ENCODE results near the gene PHLDA1.

PHLDA1 gene

GRCh38 chr12:76031414-76032042 is at the start of gene PHLDA1:
Gene PHLDA1, minus strand, starts transcription at chr12:76031776.
- peak; percentile 90 for FAIRE-seq
- DNase-seq (ENCODE audit: extremely low spot score, insufficient read length, low read depth), result peak; percentile 84

DNA sequence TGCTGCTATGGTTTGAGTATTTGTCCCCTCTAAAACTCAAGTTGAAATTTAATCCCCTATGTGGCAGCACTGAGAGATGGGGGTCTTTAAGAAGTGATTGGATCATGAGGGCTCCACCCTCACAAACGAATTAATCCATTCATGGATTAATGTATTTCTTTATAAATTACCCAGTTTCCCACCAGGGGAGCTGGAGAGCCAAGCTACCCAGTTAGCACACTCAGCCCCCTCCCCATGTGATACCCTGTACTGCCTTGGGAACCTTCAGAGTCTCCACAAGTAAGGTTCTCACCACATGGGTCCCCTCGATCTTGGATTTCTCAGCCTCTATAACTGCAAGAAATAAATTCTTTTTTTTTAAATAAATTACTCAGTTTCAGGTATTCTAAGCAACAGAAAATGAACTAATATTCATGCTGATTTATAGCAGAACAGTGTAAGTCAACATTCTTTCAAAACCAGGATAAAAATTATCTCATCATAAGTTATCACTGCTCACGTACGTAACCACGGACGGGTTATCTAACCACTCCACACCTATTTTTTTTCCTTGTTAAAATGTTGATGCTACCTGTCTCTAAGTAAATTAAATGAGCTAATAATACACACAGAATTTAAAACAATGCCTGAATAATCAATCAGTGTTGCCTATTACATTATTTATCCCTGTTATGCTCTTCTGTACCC is 49.3 kb upstream of the PHLDA1 start:
- no peak for FAIRE-seq
- no peak for DNase-seq (ENCODE audit: extremely low spot score, insufficient read length, low read depth)

- FAIRE-seq (peak; percentile 24), DNase-seq (ENCODE audit: extremely low spot score, insufficient read length, low read depth) (no peak)
These were observed 48.6 kb upstream of the PHLDA1 start for GRCh38 chr12:76080017-76080728.

DNA sequence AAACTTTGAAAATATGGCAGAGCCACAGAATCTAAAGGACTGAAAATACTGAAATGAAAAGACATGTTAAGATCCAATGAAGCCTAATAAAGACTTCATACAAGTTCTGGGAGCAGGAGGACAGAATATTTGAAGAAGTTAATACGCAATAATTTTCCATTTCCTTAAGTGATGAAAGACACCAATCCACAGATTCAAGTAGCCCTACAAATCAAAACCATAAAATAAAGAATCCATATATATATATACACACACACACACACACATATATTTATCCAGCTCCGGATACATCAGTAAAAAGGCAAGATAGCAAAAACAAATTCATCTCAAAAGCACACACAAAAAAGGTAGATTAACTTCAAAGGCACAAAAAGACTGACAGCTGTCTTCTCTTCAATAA is 47.2 kb upstream of the PHLDA1 start:
- DNase-seq (ENCODE audit: extremely low spot score, insufficient read length, low read depth) (no peak), FAIRE-seq (no peak)

- no peak for FAIRE-seq
- no peak for DNase-seq (ENCODE audit: extremely low spot score, insufficient read length, low read depth)
These were observed 43.9 kb upstream of the PHLDA1 start for GRCh38 chr12:76075448-76075847.

DNA sequence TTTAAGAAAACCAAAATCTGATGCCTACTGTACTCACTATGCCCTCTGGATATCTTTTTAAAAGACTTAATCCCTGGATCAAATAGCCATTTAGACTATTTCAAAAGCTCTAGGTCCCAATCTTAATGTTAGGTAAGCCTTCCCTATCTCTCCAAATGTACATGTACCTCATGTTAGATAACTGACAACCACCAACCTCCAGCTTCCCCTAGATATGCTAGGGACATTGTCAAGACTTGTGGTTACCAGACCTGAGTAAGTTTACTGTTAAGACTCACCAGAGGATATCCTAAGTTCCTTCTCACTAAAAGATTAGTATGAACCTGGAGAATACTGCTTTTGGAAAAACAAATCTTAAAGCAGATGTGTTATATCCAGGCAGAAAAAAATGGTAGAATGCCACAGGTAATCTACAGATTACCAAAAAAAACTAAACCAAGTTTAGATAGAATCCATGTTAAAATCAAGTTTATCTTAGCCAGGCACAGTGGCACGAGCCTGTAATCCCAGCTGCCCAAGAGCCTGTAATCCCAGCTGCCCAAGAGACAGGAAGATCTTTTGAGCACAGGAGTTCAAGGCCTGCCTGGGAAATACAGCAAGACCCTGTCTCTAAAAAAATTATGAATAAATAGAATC is 43.2 kb upstream of the PHLDA1 start:
- no peak for FAIRE-seq
- no peak for DNase-seq (ENCODE audit: extremely low spot score, insufficient read length, low read depth)

DNA sequence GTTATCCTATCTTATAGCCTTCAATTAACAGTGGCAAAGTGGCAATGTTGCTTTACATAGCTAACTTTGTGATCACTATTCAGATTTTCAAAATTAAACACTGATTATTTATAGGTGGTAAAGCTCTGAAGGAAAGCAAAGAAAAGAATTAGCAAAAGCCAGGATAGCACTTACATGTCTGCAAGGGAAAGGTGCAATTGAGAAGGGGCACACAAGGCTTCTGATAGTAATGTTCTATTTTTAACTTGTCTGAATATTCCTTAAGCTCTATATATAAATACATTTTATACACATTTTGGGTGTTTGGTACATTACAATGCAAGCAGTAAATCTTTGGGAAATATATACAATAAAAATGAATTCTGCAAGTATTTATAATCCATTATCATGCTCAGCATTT is 42.0 kb upstream of the PHLDA1 start:
- DNase-seq (ENCODE audit: extremely low spot score, insufficient read length, low read depth) (no peak), FAIRE-seq (no peak)

GRCh38 chr12:76072568-76072967 is 41.0 kb upstream of the PHLDA1 start:
- DNase-seq (ENCODE audit: extremely low spot score, insufficient read length, low read depth) (no peak), FAIRE-seq (no peak)

DNA sequence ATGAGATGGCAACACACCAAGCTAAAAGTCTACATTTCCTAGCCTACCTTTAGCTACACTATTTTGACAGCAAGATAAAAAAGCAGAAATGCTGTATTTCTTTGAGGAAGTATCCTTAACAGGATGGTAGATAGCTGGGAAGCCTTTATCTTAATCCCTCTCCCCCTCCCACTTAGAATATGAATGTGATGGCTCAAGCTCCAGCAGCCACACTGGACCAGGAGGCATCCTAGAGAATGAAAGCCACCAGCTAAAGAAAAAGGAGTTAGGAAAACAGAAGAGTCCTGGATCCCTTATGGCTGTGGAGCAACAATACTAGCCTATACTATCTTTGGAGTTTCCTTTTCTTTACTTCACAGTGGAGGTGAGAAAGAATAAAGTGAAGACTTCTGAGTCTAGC is 37.8 kb upstream of the PHLDA1 start:
- FAIRE-seq (no peak), DNase-seq (ENCODE audit: extremely low spot score, insufficient read length, low read depth) (no peak)

- no peak for DNase-seq (ENCODE audit: extremely low spot score, insufficient read length, low read depth)
- FAIRE-seq, result no peak
These were observed 34.3 kb upstream of the PHLDA1 start for GRCh38 chr12:76065917-76066316.

DNA sequence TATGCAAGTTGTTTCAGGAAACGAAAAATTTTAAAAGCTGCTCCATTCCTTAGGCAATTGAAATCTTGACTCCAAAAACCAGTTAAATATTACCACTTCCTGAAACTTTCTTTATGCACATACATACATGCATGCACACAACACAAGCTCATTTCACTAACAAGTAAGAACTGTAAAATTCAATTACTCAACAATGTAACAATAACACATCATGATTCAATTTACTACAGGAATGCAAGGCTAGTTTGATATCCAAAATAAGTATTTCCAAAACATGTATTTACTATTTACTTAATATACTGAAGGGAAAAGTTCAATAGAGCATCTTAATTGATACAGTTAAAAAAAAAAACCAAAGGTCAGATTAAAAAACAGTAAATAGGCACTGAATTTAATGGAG is 33.3 kb upstream of the PHLDA1 start:
- FAIRE-seq (no peak), DNase-seq (ENCODE audit: extremely low spot score, insufficient read length, low read depth) (no peak)

- FAIRE-seq, result no peak
- no peak for DNase-seq (ENCODE audit: extremely low spot score, insufficient read length, low read depth)
These were observed 28.5 kb upstream of the PHLDA1 start for GRCh38 chr12:76060111-76060510.

- no peak for DNase-seq (ENCODE audit: extremely low spot score, insufficient read length, low read depth)
- no peak for FAIRE-seq
These were observed 25.8 kb upstream of the PHLDA1 start for GRCh38 chr12:76057326-76057725.

DNA sequence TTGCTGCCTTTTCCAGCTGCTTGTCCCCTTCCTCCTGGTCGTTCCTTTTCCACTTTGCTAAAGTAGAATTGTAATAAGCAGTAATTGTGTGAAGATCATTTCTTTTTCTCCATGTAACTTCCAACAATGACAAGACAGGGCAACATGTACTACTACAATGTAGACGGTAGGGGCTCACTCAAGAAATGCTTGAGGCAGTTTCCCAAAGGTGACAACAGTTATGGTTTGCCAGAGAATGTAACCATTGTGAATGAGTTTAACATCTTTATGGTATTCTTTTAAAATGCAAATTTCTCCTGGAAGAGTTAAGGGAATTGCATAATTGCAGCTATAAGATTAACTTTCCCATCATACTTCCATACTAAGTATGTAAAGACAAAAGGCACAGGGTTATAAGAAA is 23.8 kb upstream of the PHLDA1 start:
- FAIRE-seq, result no peak

DNA sequence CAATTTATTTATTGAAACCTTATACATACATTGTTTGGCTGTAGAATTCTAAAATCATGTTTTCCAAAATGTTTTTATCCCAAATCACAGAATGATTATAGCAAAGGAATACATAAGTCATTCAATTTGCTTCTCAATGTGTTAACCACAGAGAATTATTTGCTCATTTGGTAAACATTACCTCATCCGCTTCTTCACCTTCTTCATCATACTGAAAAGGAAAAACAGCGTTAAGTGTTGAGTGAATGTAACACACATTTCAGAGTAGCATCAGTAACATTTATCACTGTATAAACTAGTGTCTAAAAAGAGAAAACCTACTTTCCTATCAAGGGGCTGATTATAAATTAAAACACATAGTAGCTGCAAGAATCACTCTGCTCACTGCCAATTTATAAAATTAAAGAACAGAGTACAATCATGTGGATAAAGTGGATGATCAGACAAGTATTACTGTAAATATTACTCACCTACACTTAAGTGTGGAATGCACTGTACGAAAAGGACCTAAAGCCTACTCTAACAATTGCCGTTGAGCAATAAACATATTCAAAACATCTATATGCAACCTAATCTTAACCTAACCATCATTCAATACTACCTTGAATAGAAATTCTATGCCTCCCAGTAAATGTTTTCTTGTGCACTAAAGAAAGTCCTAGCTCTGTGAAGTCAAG is 18.1 kb upstream of the PHLDA1 start:
- no peak for DNase-seq (ENCODE audit: extremely low spot score, insufficient read length, low read depth)
- FAIRE-seq, result no peak

More for the DNA sequence above, 23.8 kb upstream of the PHLDA1 start:
- DNase-seq (ENCODE audit: extremely low spot score, insufficient read length, low read depth), result no peak

DNA sequence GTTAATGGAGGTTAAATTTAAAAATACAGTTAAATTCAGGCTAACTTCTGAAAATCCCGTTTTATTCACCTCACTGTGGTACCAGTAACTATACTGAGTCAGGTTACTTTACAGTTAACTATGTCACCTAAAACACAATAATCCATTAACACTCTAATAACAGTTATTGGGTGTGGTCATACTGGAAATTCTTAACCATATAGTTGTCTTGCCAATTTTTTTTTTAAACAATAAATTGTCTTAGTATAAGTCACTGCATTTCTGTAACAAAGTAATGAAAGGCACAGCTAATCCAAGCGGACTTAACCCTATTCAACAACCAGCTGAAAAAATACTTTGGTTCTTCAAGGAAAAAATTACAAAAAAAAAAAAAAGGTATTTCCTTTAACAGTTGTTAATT is 16.2 kb upstream of the PHLDA1 start:
- DNase-seq (ENCODE audit: extremely low spot score, insufficient read length, low read depth) (no peak), FAIRE-seq (no peak)

GRCh38 chr12:76047060-76047459 is 15.5 kb upstream of the PHLDA1 start:
- no peak for FAIRE-seq
- no peak for DNase-seq (ENCODE audit: extremely low spot score, insufficient read length, low read depth)

DNA sequence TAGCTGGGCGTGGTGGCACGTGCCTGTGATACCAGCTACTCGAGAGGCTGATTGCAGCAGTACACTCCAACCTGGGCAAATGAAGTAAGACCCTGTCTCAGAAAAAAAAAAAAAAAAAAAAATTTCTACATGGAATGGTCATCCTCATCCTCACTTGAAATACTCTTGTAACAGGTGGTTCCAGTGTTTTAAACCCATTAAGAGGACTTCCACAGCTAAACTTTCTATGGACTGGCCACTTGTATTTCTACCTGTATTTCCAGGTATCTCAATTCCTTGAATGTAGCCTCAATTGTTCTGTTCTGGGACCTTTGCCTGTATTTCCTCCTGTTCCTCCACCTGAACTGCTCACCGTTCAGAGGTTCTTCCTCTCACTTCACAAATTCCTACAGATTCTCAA is 11.8 kb upstream of the PHLDA1 start:
- DNase-seq (ENCODE audit: extremely low spot score, insufficient read length, low read depth) (no peak), FAIRE-seq (no peak)

DNA sequence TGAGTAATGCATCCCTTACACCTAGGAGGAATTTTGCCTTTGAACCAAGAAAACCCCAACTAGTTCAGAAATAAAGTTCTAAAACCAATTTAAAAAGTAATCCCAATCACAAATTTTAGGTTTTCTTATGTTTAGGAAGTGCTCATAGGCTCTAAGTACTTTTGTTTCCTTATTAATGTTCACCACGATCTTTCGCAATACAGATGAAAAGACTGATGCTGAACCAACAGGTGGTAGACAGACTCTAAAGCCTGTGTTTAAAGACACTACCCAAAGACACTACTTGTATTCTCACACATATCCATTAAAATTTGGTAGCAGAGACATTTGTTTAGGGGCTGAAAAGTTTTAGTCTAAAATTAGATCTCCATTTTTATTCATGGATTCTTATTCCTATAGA is 10.6 kb upstream of the PHLDA1 start:
- FAIRE-seq (no peak), DNase-seq (ENCODE audit: extremely low spot score, insufficient read length, low read depth) (no peak)

DNA sequence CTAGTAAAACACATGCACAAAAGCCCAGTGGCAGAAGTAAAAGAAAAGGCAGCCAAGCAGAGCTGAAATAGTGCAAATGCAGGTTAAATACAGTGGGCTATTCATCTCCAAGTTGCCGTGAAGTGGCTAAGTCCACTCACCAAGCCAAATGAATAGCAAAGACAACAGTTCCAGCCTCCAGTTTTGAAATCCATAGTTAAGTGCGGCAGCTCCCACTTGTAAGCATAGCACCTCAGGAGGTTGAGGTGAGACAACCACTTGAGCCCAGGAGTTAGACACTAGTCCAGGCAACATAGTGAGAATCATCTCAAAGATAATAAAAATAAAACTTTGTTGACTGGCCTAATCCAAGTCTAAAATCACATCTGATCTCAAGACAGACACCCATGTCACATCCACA is 9.8 kb upstream of the PHLDA1 start:
- FAIRE-seq, result no peak
- DNase-seq (ENCODE audit: extremely low spot score, insufficient read length, low read depth), result no peak

Measured in GM18507 (cell line).